Endodermal cell (in vitro differentiated cells): ENCODE data around the gene CYLD. TPM values are rescaled to one million over a fixed set of nuclear protein-coding genes. Genes with fewer than 3 reads are reported as not detected.

Experiments used
- DNase-seq: peaks from one replicate; pipeline ENCODE4 v3.0.0-alpha.2; 2017
- H3K27ac ChIP-seq: 2 replicates; pipeline ENCODE4 v1.5.1; 2013; ENCODE audit warnings: mild to moderate bottlenecking, low read depth, low read length, moderate library complexity
- H3K27me3 ChIP-seq: 2 replicates; pipeline ENCODE4 v1.6.1; 2013; ENCODE audit warnings: mild to moderate bottlenecking, low read length, moderate library complexity; ENCODE audit not compliant: insufficient read depth, control insufficient read depth, poor library complexity, severe bottlenecking
- H3K36me3 ChIP-seq: 2 replicates; pipeline ENCODE4 v1.7.0; 2013; ENCODE audit warnings: mild to moderate bottlenecking, low read length, moderate library complexity; ENCODE audit not compliant: control insufficient read depth, insufficient read depth
- H3K4me1 ChIP-seq: one replicate; pipeline ENCODE4 v1.7.0; 2013; ENCODE audit warnings: low read length; ENCODE audit not compliant: control insufficient read depth, insufficient read depth
- H3K4me3 ChIP-seq: 2 replicates; pipeline ENCODE4 v1.5.1; 2013; ENCODE audit warnings: mild to moderate bottlenecking, low read length, moderate library complexity
- H3K9ac ChIP-seq: 2 replicates; pipeline ENCODE4 v1.6.1; 2013; ENCODE audit warnings: mild to moderate bottlenecking, low read length, moderate library complexity; ENCODE audit not compliant: poor library complexity, severe bottlenecking; ENCODE audit errors: extremely low read depth
- H3K9me3 ChIP-seq: 2 replicates; pipeline ENCODE4 v1.6.1; 2013; ENCODE audit warnings: mild to moderate bottlenecking, low read length, moderate library complexity; ENCODE audit not compliant: control insufficient read depth
- H3K27ac Mint-ChIP-seq: 2 replicates; pipeline ENCODE4 v1.8.0; 2020; ENCODE audit warnings: mixed read lengths
- H3K27me3 Mint-ChIP-seq: 2 replicates; pipeline ENCODE4 v1.8.0; 2021; ENCODE audit warnings: mild to moderate bottlenecking, mixed read lengths; ENCODE audit not compliant: insufficient read depth
- H3K36me3 Mint-ChIP-seq: 2 replicates; pipeline ENCODE4 v1.8.0; 2020; ENCODE audit warnings: low read depth, mixed read lengths
- H3K4me1 Mint-ChIP-seq: 2 replicates; pipeline ENCODE4 v1.8.0; 2020; ENCODE audit warnings: mixed read lengths
- H3K4me3 Mint-ChIP-seq: 2 replicates; pipeline ENCODE4 v1.8.0; 2020; ENCODE audit warnings: mild to moderate bottlenecking, moderate library complexity, mixed read lengths
- H3K9me3 Mint-ChIP-seq: 2 replicates; pipeline ENCODE4 v1.8.0; 2020; ENCODE audit warnings: mild to moderate bottlenecking, mixed read lengths
- CTCF ChIP-seq: fragments of 200-600 bp; sonication (generic); conservative IDR thresholded peaks from 2 replicates; pipeline ENCODE4 v1.5.0; 2021; ENCODE audit warnings: antibody characterized with exemption, mild to moderate bottlenecking
- WGBS, 2 experiments: methylation state at CpG; one replicate each; pipeline versions ENCODE4 v1.1.5 to v1.1.7; 2013; ENCODE audit warnings: missing lambda C conversion rate in 2 of 2, mixed read lengths in 1 of 2; ENCODE audit not compliant: insufficient coverage in 1 of 2, insufficient read length in 1 of 2; 5-methylcytosine and 5-hydroxymethylcytosine counted together
- total RNA-seq, 2 donors: library from RNA; stranded (reverse); fragmentation: NEBNext Ultra II Directional in 1 of 2; extraction: Animal tissue kit (Norgen Biotek cat#: 25700) in 1 of 2; gene quantifications; 2 replicates in 1 of 2; 3 replicates in 1 of 2; pipeline ENCODE4 v1.2.1, GENCODE V29; 2021

Gene CYLD
- total RNA-seq, 2 donors from 2014 or later, result 12.7 TPM

- peaks cover 7% of the 10 kb centered on the region for H3K27me3 ChIP-seq
- no peak for TF ChIP-seq CTCF
- H3K9ac ChIP-seq, result no peak overlapping the region
- H3K36me3 Mint-ChIP-seq, result no peaks in the 10 kb centered on the region
- H3K27ac Mint-ChIP-seq, result no peak overlapping the region
- peaks cover under 1% of the 10 kb centered on the region for H3K9me3 Mint-ChIP-seq
- H3K36me3 ChIP-seq, result no peaks in the 10 kb centered on the region
- DNase-seq, result no peak
- no peaks in the 10 kb centered on the region for H3K4me1 ChIP-seq
- no peak overlapping the region for H3K4me3 Mint-ChIP-seq
- WGBS, 2 experiments, result 98 to 100% methylated on average over 1 to 2 of the region's 2 CpGs
- H3K9me3 ChIP-seq, result peaks cover 2% of the 10 kb centered on the region
- no peak overlapping the region for H3K4me3 ChIP-seq
- H3K27me3 Mint-ChIP-seq, result peaks cover 12% of the 10 kb centered on the region
- no peak overlapping the region for H3K27ac ChIP-seq
- H3K4me1 Mint-ChIP-seq, result peaks cover 12% of the 10 kb centered on the region
Measured at GRCh38 chr16:50838165-50838564, 96.3 kb downstream of the CYLD start.

- Mint-ChIP-seq H3K27ac (no peak overlapping the region), H3K27me3 (peaks cover 12% of the 10 kb centered on the region), H3K4me3 (no peak overlapping the region), H3K4me1 (peaks cover 12% of the 10 kb centered on the region), H3K36me3 (no peaks in the 10 kb centered on the region), H3K9me3 (no peaks in the 10 kb centered on the region)
- H3K27me3 ChIP-seq, result peaks cover 7% of the 10 kb centered on the region
- WGBS, 2 experiments, result 92 to 100% methylated on average over 2 of the region's 2 CpGs
- no peaks in the 10 kb centered on the region for H3K9me3 ChIP-seq
- no peaks in the 10 kb centered on the region for H3K36me3 ChIP-seq
- H3K4me1 ChIP-seq, result no peaks in the 10 kb centered on the region
- no peak overlapping the region for H3K4me3 ChIP-seq
- H3K9ac ChIP-seq, result no peak overlapping the region
- DNase-seq, result no peak
- no peak overlapping the region for H3K27ac ChIP-seq
- no peak for TF ChIP-seq CTCF
Measured at GRCh38 chr16:50838885-50839284, 97.0 kb downstream of the CYLD start.

- H3K4me3 ChIP-seq, result no peak overlapping the region
- Mint-ChIP-seq H3K4me1 (peaks cover 12% of the 10 kb centered on the region), H3K4me3 (no peak overlapping the region), H3K9me3 (no peaks in the 10 kb centered on the region), H3K36me3 (no peaks in the 10 kb centered on the region), H3K27me3 (peaks cover 12% of the 10 kb centered on the region), H3K27ac (no peak overlapping the region)
- TF ChIP-seq CTCF, result no peak
- H3K36me3 ChIP-seq, result no peaks in the 10 kb centered on the region
- WGBS, 2 experiments, result 95 to 100% methylated on average over 5 of the region's 5 CpGs
- DNase-seq, result no peak
- H3K27me3 ChIP-seq, result peaks cover 7% of the 10 kb centered on the region
- H3K9me3 ChIP-seq, result no peaks in the 10 kb centered on the region
- H3K9ac ChIP-seq, result no peak overlapping the region
- H3K4me1 ChIP-seq, result no peaks in the 10 kb centered on the region
- no peak overlapping the region for H3K27ac ChIP-seq
Measured at GRCh38 chr16:50839356-50839755, 97.5 kb downstream of the CYLD start.
